ENCODE data around the gene GANAB. TPM values are rescaled to one million over a fixed set of nuclear protein-coding genes. Genes with fewer than 3 reads are reported as not detected.
A peak's percentile ranks its signal among the peaks of the same experiment; 100 is the strongest.

Gene GANAB
- total RNA-seq, 1 donor = 211 TPM

DNA sequence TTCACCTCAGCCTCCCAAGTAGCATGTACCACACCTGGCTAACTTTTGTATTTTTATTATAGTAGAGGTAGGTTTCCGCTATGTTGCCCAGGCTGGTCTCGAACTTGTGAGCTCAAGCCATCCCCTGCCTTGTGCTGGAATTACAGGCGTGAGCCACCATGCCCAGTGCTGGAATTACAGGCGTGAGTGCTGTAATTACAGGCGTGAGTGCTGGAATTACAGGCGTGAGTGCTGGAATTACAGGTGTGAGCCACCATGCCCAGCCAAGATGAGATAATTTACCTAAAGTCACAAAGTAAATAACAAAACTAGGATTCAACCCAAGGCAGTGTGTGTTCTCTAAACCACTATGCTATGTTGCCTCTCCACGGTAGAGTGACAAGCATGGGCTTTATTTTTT, 36.1 kb upstream of the GANAB start:
- TF ChIP-seq, protein P1, sequence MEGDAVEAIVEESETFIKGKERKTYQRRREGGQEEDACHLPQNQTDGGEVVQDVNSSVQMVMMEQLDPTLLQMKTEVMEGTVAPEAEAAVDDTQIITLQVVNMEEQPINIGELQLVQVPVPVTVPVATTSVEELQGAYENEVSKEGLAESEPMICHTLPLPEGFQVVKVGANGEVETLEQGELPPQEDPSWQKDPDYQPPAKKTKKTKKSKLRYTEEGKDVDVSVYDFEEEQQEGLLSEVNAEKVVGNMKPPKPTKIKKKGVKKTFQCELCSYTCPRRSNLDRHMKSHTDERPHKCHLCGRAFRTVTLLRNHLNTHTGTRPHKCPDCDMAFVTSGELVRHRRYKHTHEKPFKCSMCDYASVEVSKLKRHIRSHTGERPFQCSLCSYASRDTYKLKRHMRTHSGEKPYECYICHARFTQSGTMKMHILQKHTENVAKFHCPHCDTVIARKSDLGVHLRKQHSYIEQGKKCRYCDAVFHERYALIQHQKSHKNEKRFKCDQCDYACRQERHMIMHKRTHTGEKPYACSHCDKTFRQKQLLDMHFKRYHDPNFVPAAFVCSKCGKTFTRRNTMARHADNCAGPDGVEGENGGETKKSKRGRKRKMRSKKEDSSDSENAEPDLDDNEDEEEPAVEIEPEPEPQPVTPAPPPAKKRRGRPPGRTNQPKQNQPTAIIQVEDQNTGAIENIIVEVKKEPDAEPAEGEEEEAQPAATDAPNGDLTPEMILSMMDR (IDR thresholded peaks at IDR 0.05; ENCODE audit: insufficient read depth, low read depth, low read length) = no peak
- no peak overlapping the region for H3K4me3 ChIP-seq (ENCODE audit: low read depth, low read length)
- DNase-seq (ENCODE audit: low read depth) = no peak

GRCh38 chr11:62680825-62681240, 34.4 kb upstream of the GANAB start:
- peak; percentile 85 for DNase-seq (ENCODE audit: low read depth)
- no peak overlapping the region for H3K4me3 ChIP-seq (ENCODE audit: low read depth, low read length)
- TF ChIP-seq, protein P1 (IDR thresholded peaks at IDR 0.05; ENCODE audit: insufficient read depth, low read depth, low read length) = peak; percentile 78

DNA sequence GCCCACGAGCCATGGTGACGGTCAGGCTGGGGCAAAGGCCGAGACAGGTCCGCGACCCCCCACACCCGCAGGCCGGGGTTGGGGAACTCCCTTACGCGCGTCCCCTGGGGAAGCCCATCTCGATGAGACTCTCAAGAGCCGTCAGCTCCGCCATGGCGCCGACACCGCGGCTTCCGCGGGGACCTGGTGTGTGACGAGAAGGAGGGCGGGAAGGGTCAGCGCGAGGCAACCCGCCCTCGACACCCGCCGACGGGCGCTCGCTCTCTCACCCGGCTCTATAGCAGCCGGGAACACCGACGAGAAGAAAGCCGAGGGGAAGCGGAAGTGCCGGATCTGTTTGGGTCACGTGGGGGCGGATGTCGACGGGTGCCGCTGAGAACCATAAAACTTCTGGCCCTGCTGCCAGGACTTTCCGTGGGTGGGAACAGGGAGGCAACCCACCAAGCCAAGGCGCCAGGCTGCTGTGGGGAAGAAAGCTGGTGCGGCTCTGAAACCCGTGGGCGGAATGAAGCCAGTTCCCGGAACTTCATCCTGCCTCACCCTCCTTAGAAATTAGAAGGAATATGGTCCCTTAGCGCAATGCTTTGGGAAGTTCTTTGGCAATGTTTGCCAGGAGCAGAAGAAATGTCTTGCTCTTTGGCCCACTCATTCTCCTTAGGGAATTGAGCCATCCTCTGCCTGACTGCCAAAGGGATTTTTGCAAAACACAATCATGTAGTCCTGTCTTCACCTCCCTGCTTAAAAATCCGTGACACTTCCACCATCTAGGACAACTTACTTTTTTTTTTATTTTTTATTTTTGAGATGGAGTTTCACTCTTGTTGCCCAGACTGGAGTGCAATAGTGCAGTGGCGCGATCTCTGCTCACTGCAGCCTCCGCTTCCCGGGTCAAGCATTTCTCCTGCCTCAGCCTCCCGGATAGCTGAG, 32.6 kb upstream of the GANAB start, which contains the start of gene UBXN1:
UBXN1 (minus strand) TSS at position 304 of the 927 bp plus-strand sequence; CDS start at position 154, 150 bp downstream.
- peak within 1 kb of the TSS; percentile 99 for H3K4me3 ChIP-seq (ENCODE audit: low read depth, low read length)
- DNase-seq (ENCODE audit: low read depth) = peak; percentile 89
- TF ChIP-seq, protein P1 (IDR thresholded peaks at IDR 0.05; ENCODE audit: insufficient read depth, low read depth, low read length) = no peak

DNA sequence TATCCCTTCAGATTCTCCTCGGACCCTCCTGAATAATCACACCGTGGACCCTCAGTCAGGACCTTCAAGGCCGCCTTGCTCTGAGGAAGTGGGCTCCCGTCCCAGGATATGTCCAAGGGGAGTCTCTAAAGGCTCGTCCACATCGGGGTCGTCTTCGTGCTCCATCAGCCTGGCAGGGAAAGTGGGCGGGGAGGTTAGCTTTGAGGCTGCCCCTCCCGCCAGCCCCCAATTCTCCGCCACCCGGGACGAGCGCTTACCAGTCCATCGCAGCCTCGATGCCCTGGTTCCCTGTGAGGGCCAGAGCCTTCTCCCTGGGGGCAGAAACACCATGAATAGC, 32.0 kb upstream of the GANAB start:
- DNase-seq (ENCODE audit: low read depth) = no peak

GRCh38 chr11:62677714-62678113, 31.3 kb upstream of the GANAB start:
- peak overlapping the region; percentile 99 for H3K4me3 ChIP-seq (ENCODE audit: low read depth, low read length)
- TF ChIP-seq, protein P1 (IDR thresholded peaks at IDR 0.05; ENCODE audit: insufficient read depth, low read depth, low read length) = no peak
- DNase-seq (ENCODE audit: low read depth) = no peak

More for the DNA sequence above, 32.0 kb upstream of the GANAB start:
- TF ChIP-seq, protein P1 (IDR thresholded peaks at IDR 0.05; ENCODE audit: insufficient read depth, low read depth, low read length) = no peak
- peak overlapping the region; percentile 99 for H3K4me3 ChIP-seq (ENCODE audit: low read depth, low read length)

GRCh38 chr11:62677156-62677555, 30.7 kb upstream of the GANAB start:
- DNase-seq (ENCODE audit: low read depth) = no peak
- H3K4me3 ChIP-seq (ENCODE audit: low read depth, low read length) = no peak overlapping the region
- TF ChIP-seq, protein P1 (IDR thresholded peaks at IDR 0.05; ENCODE audit: insufficient read depth, low read depth, low read length) = no peak
